ENCODE measurements around the gene WNT10A.

GRCh38 chr2:218853766-218854165, 26.9 kb upstream of the WNT10A start:
- TF ChIP-seq POLR2A (IDR thresholded peaks at IDR 0.05) (no peak), CTCF (IDR thresholded peaks at IDR 0.05) (no peak)
